IPS DF 6.9 (cell line): ENCODE measurements around the gene ADAT2.

Experiments
- DNase-seq: peaks from one replicate; pipeline ENCODE4 v3.0.0-alpha.2; 2013; ENCODE audit warnings: low read depth, low spot score
- H3K27ac ChIP-seq: one replicate; pipeline ENCODE4 v1.5.1; 2013; ENCODE audit warnings: low read length, control low read depth
- H3K27me3 ChIP-seq: 2 replicates; pipeline ENCODE4 v1.6.1; 2013; ENCODE audit warnings: mild to moderate bottlenecking, low read length; ENCODE audit not compliant: control insufficient read depth, insufficient read depth
- H3K36me3 ChIP-seq: 2 replicates; pipeline ENCODE4 v1.6.1; 2013; ENCODE audit warnings: low read length; ENCODE audit not compliant: control insufficient read depth, insufficient read depth
- H3K4me1 ChIP-seq: 2 replicates; pipeline ENCODE4 v1.6.1; 2013; ENCODE audit warnings: low read length; ENCODE audit not compliant: control insufficient read depth, insufficient read depth
- H3K4me3 ChIP-seq: 2 replicates; pipeline ENCODE4 v1.5.1; 2013; ENCODE audit warnings: mild to moderate bottlenecking, low read length
- H3K9me3 ChIP-seq: 2 replicates; pipeline ENCODE4 v1.6.1; 2013; ENCODE audit warnings: low read length, inconsistent platforms; ENCODE audit not compliant: control insufficient read depth, insufficient read depth
- WGBS: extraction: QIAGEN DNeasy Blood & Tissue Kit; methylation state at CpG from one replicate; pipeline ENCODE4 v1.1.7; 2013; ENCODE audit warnings: mixed read lengths, missing lambda C conversion rate; ENCODE audit not compliant: insufficient read length, insufficient coverage; 5-methylcytosine and 5-hydroxymethylcytosine counted together

Gene ADAT2

GRCh38 chr6:143408787-143409162 is 41.7 kb downstream of the ADAT2 start:
- no peaks in the 10 kb centered on the region for H3K36me3 ChIP-seq
- DNase-seq, result no peak
- no peaks in the 10 kb centered on the region for H3K27me3 ChIP-seq
- no peak overlapping the region for H3K4me3 ChIP-seq
- H3K27ac ChIP-seq, result no peak overlapping the region
- no peaks in the 10 kb centered on the region for H3K4me1 ChIP-seq
- no peaks in the 10 kb centered on the region for H3K9me3 ChIP-seq

GRCh38 chr6:143408151-143408786 is 42.2 kb downstream of the ADAT2 start:
- no peak overlapping the region for H3K4me3 ChIP-seq
- no peaks in the 10 kb centered on the region for H3K9me3 ChIP-seq
- no peak for DNase-seq
- H3K27me3 ChIP-seq, result no peaks in the 10 kb centered on the region
- no peaks in the 10 kb centered on the region for H3K4me1 ChIP-seq
- no peak overlapping the region for H3K27ac ChIP-seq
- no peaks in the 10 kb centered on the region for H3K36me3 ChIP-seq

- H3K9me3 ChIP-seq, result no peaks in the 10 kb centered on the region
- no peak overlapping the region for H3K27ac ChIP-seq
- no peaks in the 10 kb centered on the region for H3K36me3 ChIP-seq
- no peak for DNase-seq
- no peaks in the 10 kb centered on the region for H3K27me3 ChIP-seq
- no peak overlapping the region for H3K4me3 ChIP-seq
- H3K4me1 ChIP-seq, result no peaks in the 10 kb centered on the region; the same call in 1 of the 2 replicates
- no CpG with 5 or more reads among the region's 3 CpGs for WGBS
Observed at GRCh38 chr6:143406673-143407072, 43.8 kb downstream of the ADAT2 start.

- WGBS, result no CpG with 5 or more reads among the region's 9 CpGs
- Histone ChIP-seq H3K4me1 (no peaks in the 10 kb centered on the region; the same call in 1 of the 2 replicates), H3K27me3 (no peaks in the 10 kb centered on the region), H3K4me3 (no peak overlapping the region), H3K9me3 (no peaks in the 10 kb centered on the region), H3K27ac (no peak overlapping the region), H3K36me3 (no peaks in the 10 kb centered on the region)
- no peak for DNase-seq
Observed at GRCh38 chr6:143405373-143406154, 44.9 kb downstream of the ADAT2 start.

- Histone ChIP-seq H3K27ac (no peak overlapping the region), H3K36me3 (no peaks in the 10 kb centered on the region), H3K4me1 (no peaks in the 10 kb centered on the region; the same call in 1 of the 2 replicates), H3K4me3 (no peak overlapping the region), H3K27me3 (no peaks in the 10 kb centered on the region), H3K9me3 (no peaks in the 10 kb centered on the region)
- no CpG with 5 or more reads among the region's 7 CpGs for WGBS
- no peak for DNase-seq
Observed at GRCh38 chr6:143402721-143403336, 47.7 kb downstream of the ADAT2 start.

GRCh38 chr6:143401636-143402370 is 48.7 kb downstream of the ADAT2 start:
- Histone ChIP-seq H3K4me1 (no peaks in the 10 kb centered on the region; the same call in 1 of the 2 replicates), H3K27me3 (no peaks in the 10 kb centered on the region)
- WGBS, result no CpG with 5 or more reads among the region's 5 CpGs

GRCh38 chr6:143401068-143401446 is 49.4 kb downstream of the ADAT2 start:
- no peaks in the 10 kb centered on the region for H3K9me3 ChIP-seq
- no CpG with 5 or more reads among the region's 1 CpG for WGBS
- H3K36me3 ChIP-seq, result no peaks in the 10 kb centered on the region
- no peaks in the 10 kb centered on the region; the same call in 1 of the 2 replicates for H3K4me1 ChIP-seq
- no peak for DNase-seq
- H3K27ac ChIP-seq, result no peak overlapping the region
- H3K4me3 ChIP-seq, result no peak overlapping the region
- H3K27me3 ChIP-seq, result no peaks in the 10 kb centered on the region

More at GRCh38 chr6:143401636-143402370, 48.7 kb downstream of the ADAT2 start:
- H3K4me3 ChIP-seq, result no peak overlapping the region
- no peak overlapping the region for H3K27ac ChIP-seq
- no peaks in the 10 kb centered on the region for H3K36me3 ChIP-seq
- no peak for DNase-seq
- no peaks in the 10 kb centered on the region for H3K9me3 ChIP-seq

- Histone ChIP-seq H3K9me3 (no peaks in the 10 kb centered on the region), H3K27me3 (no peaks in the 10 kb centered on the region), H3K36me3 (no peaks in the 10 kb centered on the region), H3K4me1 (no peaks in the 10 kb centered on the region; the same call in 1 of the 2 replicates), H3K27ac (no peak overlapping the region), H3K4me3 (no peak overlapping the region)
- DNase-seq, result no peak
- WGBS, result no CpG with 5 or more reads among the region's 6 CpGs
Observed at GRCh38 chr6:143400258-143401067, 50.0 kb downstream of the ADAT2 start.

- DNase-seq, result no peak
- Histone ChIP-seq H3K4me1 (no peaks in the 10 kb centered on the region; the same call in 1 of the 2 replicates), H3K27me3 (no peaks in the 10 kb centered on the region), H3K9me3 (no peaks in the 10 kb centered on the region), H3K27ac (no peak overlapping the region), H3K36me3 (no peaks in the 10 kb centered on the region), H3K4me3 (no peak overlapping the region)
- no CpG with 5 or more reads among the region's 7 CpGs for WGBS
Observed at GRCh38 chr6:143399775-143400174, 50.7 kb downstream of the ADAT2 start.

- WGBS, result no CpG with 5 or more reads among the region's 5 CpGs
- H3K27ac ChIP-seq, result no peak overlapping the region
- H3K9me3 ChIP-seq, result no peaks in the 10 kb centered on the region
Observed at GRCh38 chr6:143399176-143399575, 51.3 kb downstream of the ADAT2 start.

More at GRCh38 chr6:143399176-143399575, 51.3 kb downstream of the ADAT2 start:
- H3K4me1 ChIP-seq, result no peaks in the 10 kb centered on the region; the same call in 1 of the 2 replicates
- no peaks in the 10 kb centered on the region for H3K27me3 ChIP-seq
- H3K4me3 ChIP-seq, result no peak overlapping the region
- no peaks in the 10 kb centered on the region for H3K36me3 ChIP-seq
- no peak for DNase-seq
